ENCODE results near the gene HMCES. TPM values are rescaled to one million over a fixed set of nuclear protein-coding genes. Genes with fewer than 3 reads are reported as not detected.
"Not testable (repeated sequence)": the region's sequence is repeated elsewhere in the genome, so short reads cannot be mapped to it uniquely, and the experiment has no call there.

Gene HMCES
- total and polyA plus RNA-seq, 5 donors from 2014 or later = 64.1 to 115 (median 91.2) TPM

- Mint-ChIP-seq H3K4me3 (no peak overlapping the region), H3K27me3 (no peaks in the 10 kb centered on the region), H3K9me3 (no peaks in the 10 kb centered on the region), H3K36me3 (no peaks in the 10 kb centered on the region), H3K27ac (peak overlapping the region in 1 of 3 donors; percentile 57), H3K4me1 (peaks cover 0 to 10% (median 7%) of the 10 kb centered on the region in 4 donors)
- Histone ChIP-seq H3K36me3 (ENCODE audit: control insufficient read depth, insufficient read depth, low read length) (no peaks in the 10 kb centered on the region), H3K4me1 (ENCODE audit: control insufficient read depth, insufficient read depth, low read length, poor library complexity, severe bottlenecking) (peaks cover 5% of the 10 kb centered on the region), H3K27ac (ENCODE audit: insufficient read depth, low read length, poor library complexity, severe bottlenecking) (no peak overlapping the region), H3K27me3 (ENCODE audit: control insufficient read depth, insufficient read depth, low read length) (no peaks in the 10 kb centered on the region), H3K9me3 (ENCODE audit: control insufficient read depth in 2 of 2, low read length in 2 of 2) (no peaks in the 10 kb centered on the region), H3K4me3 (ENCODE audit: low read depth, low read length) (no peak overlapping the region)
- no peak for ATAC-seq (ENCODE audit: low read depth in 2 of 2)
- no peak for DNase-seq
Observed at GRCh38 chr3:129235344-129235917, 43.2 kb upstream of the HMCES start.

GRCh38 chr3:129238945-129239705 lies 39.5 kb upstream of the HMCES start:
- H3K36me3 Mint-ChIP-seq = no peaks in the 10 kb centered on the region
- no peaks in the 10 kb centered on the region for H3K27me3 ChIP-seq (ENCODE audit: control insufficient read depth, insufficient read depth, low read length)
- H3K9me3 ChIP-seq (ENCODE audit: control insufficient read depth in 2 of 2, low read length in 2 of 2) = no peaks in the 10 kb centered on the region
- no peak overlapping the region for H3K4me3 ChIP-seq (ENCODE audit: low read depth, low read length)
- no peaks in the 10 kb centered on the region for H3K27me3 Mint-ChIP-seq
- peak in 1 of 3 donors; percentile 93 for DNase-seq
- no peaks in the 10 kb centered on the region for H3K36me3 ChIP-seq (ENCODE audit: control insufficient read depth, insufficient read depth, low read length)
- peaks cover 0 to 10% (median 5%) of the 10 kb centered on the region in 4 donors for H3K4me1 Mint-ChIP-seq
- ATAC-seq (ENCODE audit: low read depth in 2 of 2) = peak; percentile 50 to 55
- H3K27ac Mint-ChIP-seq = peak overlapping the region; percentile 22 to 82 (median 65)
- H3K27ac ChIP-seq (ENCODE audit: insufficient read depth, low read length, poor library complexity, severe bottlenecking) = no peak overlapping the region
- H3K4me3 Mint-ChIP-seq = peak overlapping the region in 1 of 4 donors; percentile 61
- H3K9me3 Mint-ChIP-seq = no peaks in the 10 kb centered on the region
- H3K4me1 ChIP-seq (ENCODE audit: control insufficient read depth, insufficient read depth, low read length, poor library complexity, severe bottlenecking) = peaks cover 5% of the 10 kb centered on the region

GRCh38 chr3:129239991-129240390 lies 38.7 kb upstream of the HMCES start:
- Mint-ChIP-seq H3K4me1 (peaks cover 0 to 10% (median 5%) of the 10 kb centered on the region in 4 donors), H3K27ac (no peak overlapping the region)
- no peak for DNase-seq

GRCh38 chr3:129240436-129240835 lies 38.2 kb upstream of the HMCES start:
- Mint-ChIP-seq H3K4me1 (peaks cover under 1 to 10% (median 7%) of the 10 kb centered on the region in 4 donors), H3K27me3 (no peaks in the 10 kb centered on the region), H3K36me3 (no peaks in the 10 kb centered on the region), H3K9me3 (no peaks in the 10 kb centered on the region), H3K27ac (no peak overlapping the region), H3K4me3 (no peak overlapping the region)
- no peaks in the 10 kb centered on the region for H3K27me3 ChIP-seq (ENCODE audit: control insufficient read depth, insufficient read depth, low read length)
- H3K4me1 ChIP-seq (ENCODE audit: control insufficient read depth, insufficient read depth, low read length, poor library complexity, severe bottlenecking) = peaks cover 7% of the 10 kb centered on the region
- no peak overlapping the region for H3K4me3 ChIP-seq (ENCODE audit: low read depth, low read length)
- H3K27ac ChIP-seq (ENCODE audit: insufficient read depth, low read length, poor library complexity, severe bottlenecking) = no peak overlapping the region
- ATAC-seq (ENCODE audit: low read depth in 2 of 2) (no peak), DNase-seq (no peak)
- H3K9me3 ChIP-seq (ENCODE audit: control insufficient read depth in 2 of 2, low read length in 2 of 2) = no peaks in the 10 kb centered on the region
- H3K36me3 ChIP-seq (ENCODE audit: control insufficient read depth, insufficient read depth, low read length) = no peaks in the 10 kb centered on the region

More at GRCh38 chr3:129239991-129240390, 38.7 kb upstream of the HMCES start:
- no peak overlapping the region for H3K4me3 ChIP-seq (ENCODE audit: low read depth, low read length)
- H3K36me3 ChIP-seq (ENCODE audit: control insufficient read depth, insufficient read depth, low read length) = no peaks in the 10 kb centered on the region
- no peaks in the 10 kb centered on the region for H3K9me3 ChIP-seq (ENCODE audit: control insufficient read depth in 2 of 2, low read length in 2 of 2)
- peaks cover 5% of the 10 kb centered on the region for H3K4me1 ChIP-seq (ENCODE audit: control insufficient read depth, insufficient read depth, low read length, poor library complexity, severe bottlenecking)
- H3K36me3 Mint-ChIP-seq = no peaks in the 10 kb centered on the region
- no peak for ATAC-seq (ENCODE audit: low read depth in 2 of 2)
- H3K27me3 Mint-ChIP-seq = no peaks in the 10 kb centered on the region
- H3K9me3 Mint-ChIP-seq = no peaks in the 10 kb centered on the region
- H3K27me3 ChIP-seq (ENCODE audit: control insufficient read depth, insufficient read depth, low read length) = no peaks in the 10 kb centered on the region
- no peak overlapping the region for H3K27ac ChIP-seq (ENCODE audit: insufficient read depth, low read length, poor library complexity, severe bottlenecking)
- H3K4me3 Mint-ChIP-seq = no peak overlapping the region

GRCh38 chr3:129245141-129245540 lies 33.5 kb upstream of the HMCES start:
- peaks cover 2% of the 10 kb centered on the region for H3K36me3 Mint-ChIP-seq

GRCh38 chr3:129245641-129246306 lies 32.9 kb upstream of the HMCES start:
- peaks cover 24 to 35% (median 29%) of the 10 kb centered on the region in 4 donors for H3K4me1 Mint-ChIP-seq
- not testable (repeated sequence) for H3K9me3 ChIP-seq (ENCODE audit: control insufficient read depth in 2 of 2, low read length in 2 of 2); H3K27ac ChIP-seq (ENCODE audit: insufficient read depth, low read length, poor library complexity, severe bottlenecking); H3K4me3 ChIP-seq (ENCODE audit: low read depth, low read length); H3K27ac Mint-ChIP-seq; H3K27me3 ChIP-seq (ENCODE audit: control insufficient read depth, insufficient read depth, low read length); H3K36me3 Mint-ChIP-seq; H3K27me3 Mint-ChIP-seq; H3K9me3 Mint-ChIP-seq; H3K36me3 ChIP-seq (ENCODE audit: control insufficient read depth, insufficient read depth, low read length)
- H3K4me3 Mint-ChIP-seq = peak overlapping the region in 2 of 4 donors; percentile 63 to 68
- DNase-seq = peak; percentile 62 to 91 (median 79)
- H3K4me1 ChIP-seq (ENCODE audit: control insufficient read depth, insufficient read depth, low read length, poor library complexity, severe bottlenecking) = peaks cover 23% of the 10 kb centered on the region
- peak; percentile 75 to 79 for ATAC-seq (ENCODE audit: low read depth in 2 of 2)

More at GRCh38 chr3:129245141-129245540, 33.5 kb upstream of the HMCES start:
- H3K4me3 Mint-ChIP-seq = no peak overlapping the region
- H3K27ac ChIP-seq (ENCODE audit: insufficient read depth, low read length, poor library complexity, severe bottlenecking) = no peak overlapping the region
- no peaks in the 10 kb centered on the region for H3K36me3 ChIP-seq (ENCODE audit: control insufficient read depth, insufficient read depth, low read length)
- H3K9me3 Mint-ChIP-seq = no peaks in the 10 kb centered on the region
- H3K27me3 Mint-ChIP-seq = no peaks in the 10 kb centered on the region
- ATAC-seq (ENCODE audit: low read depth in 2 of 2) = no peak
- H3K4me1 Mint-ChIP-seq = peaks cover 19 to 29% (median 24%) of the 10 kb centered on the region in 4 donors
- H3K4me1 ChIP-seq (ENCODE audit: control insufficient read depth, insufficient read depth, low read length, poor library complexity, severe bottlenecking) = peaks cover 17% of the 10 kb centered on the region
- no peak overlapping the region for H3K27ac Mint-ChIP-seq
- H3K27me3 ChIP-seq (ENCODE audit: control insufficient read depth, insufficient read depth, low read length) = no peaks in the 10 kb centered on the region
- no peaks in the 10 kb centered on the region for H3K9me3 ChIP-seq (ENCODE audit: control insufficient read depth in 2 of 2, low read length in 2 of 2)
- H3K4me3 ChIP-seq (ENCODE audit: low read depth, low read length) = no peak overlapping the region
- DNase-seq = no peak

GRCh38 chr3:129246636-129247035 lies 32.0 kb upstream of the HMCES start:
- H3K4me3 Mint-ChIP-seq = peak overlapping the region in 2 of 4 donors; percentile 11 to 96
- Histone ChIP-seq H3K27me3 (ENCODE audit: control insufficient read depth, insufficient read depth, low read length) (no peaks in the 10 kb centered on the region), H3K36me3 (ENCODE audit: control insufficient read depth, insufficient read depth, low read length) (no peaks in the 10 kb centered on the region), H3K9me3 (ENCODE audit: control insufficient read depth in 2 of 2, low read length in 2 of 2) (no peaks in the 10 kb centered on the region), H3K27ac (ENCODE audit: insufficient read depth, low read length, poor library complexity, severe bottlenecking) (no peak overlapping the region), H3K4me1 (ENCODE audit: control insufficient read depth, insufficient read depth, low read length, poor library complexity, severe bottlenecking) (peaks cover 23% of the 10 kb centered on the region), H3K4me3 (ENCODE audit: low read depth, low read length) (no peak overlapping the region)
- no peaks in the 10 kb centered on the region for H3K27me3 Mint-ChIP-seq
- no peak overlapping the region for H3K27ac Mint-ChIP-seq
- no peaks in the 10 kb centered on the region for H3K9me3 Mint-ChIP-seq
- no peak for ATAC-seq (ENCODE audit: low read depth in 2 of 2)
- H3K36me3 Mint-ChIP-seq = peaks cover 4% of the 10 kb centered on the region
- DNase-seq = no peak
- H3K4me1 Mint-ChIP-seq = peaks cover 24 to 39% (median 29%) of the 10 kb centered on the region in 4 donors
